ENCODE measurements around the gene TCERG1L.

Gene TCERG1L

GRCh38 chr10:131093795-131094366 is 217.6 kb downstream of the TCERG1L start:
- DNase-seq = no peak

GRCh38 chr10:131093346-131093745 is 218.2 kb downstream of the TCERG1L start:
- DNase-seq = no peak

- DNase-seq = no peak
Measured at GRCh38 chr10:131092876-131093275, 218.6 kb downstream of the TCERG1L start.

DNA sequence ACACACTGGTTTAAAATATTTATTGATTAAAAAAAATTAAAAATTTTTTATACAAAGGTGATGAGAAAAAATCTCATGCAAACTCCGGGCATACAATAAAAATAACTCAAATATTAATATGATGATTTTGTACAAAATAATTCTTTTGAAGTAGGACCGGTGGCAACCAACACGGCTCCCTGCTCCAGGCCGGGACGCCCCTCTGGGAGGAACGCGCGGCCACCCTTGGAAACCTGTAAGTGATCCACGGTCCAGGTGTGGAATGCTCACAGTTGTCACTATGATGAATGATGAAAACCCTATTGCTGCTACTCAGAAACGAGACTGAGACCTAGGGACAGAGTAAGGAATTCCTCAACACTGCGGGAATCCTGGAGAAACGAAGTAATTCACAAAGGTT is 219.1 kb downstream of the TCERG1L start:
- no peak for DNase-seq

DNA sequence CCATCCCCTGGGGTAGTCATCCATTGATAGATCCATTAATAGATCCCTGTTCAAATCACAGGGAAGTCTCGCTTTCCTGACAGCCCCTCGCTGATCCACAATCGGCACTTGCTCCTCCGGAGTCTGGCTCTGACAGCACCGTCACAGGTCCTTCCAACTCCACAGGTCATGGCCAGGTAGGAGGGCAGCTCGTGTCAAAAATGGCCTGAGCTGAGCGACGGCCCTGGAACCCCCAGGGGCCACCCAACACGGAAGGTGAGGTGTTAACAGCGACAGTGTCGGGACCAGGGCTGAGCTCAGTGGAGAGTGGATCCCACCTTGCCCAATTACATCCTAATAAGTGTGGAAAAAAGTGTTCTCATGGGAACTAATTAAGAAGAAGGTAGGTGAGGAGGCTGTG is 219.8 kb downstream of the TCERG1L start:
- no peak for DNase-seq

- no peak for DNase-seq
Measured at GRCh38 chr10:131090761-131091661, 220.5 kb downstream of the TCERG1L start.

DNA sequence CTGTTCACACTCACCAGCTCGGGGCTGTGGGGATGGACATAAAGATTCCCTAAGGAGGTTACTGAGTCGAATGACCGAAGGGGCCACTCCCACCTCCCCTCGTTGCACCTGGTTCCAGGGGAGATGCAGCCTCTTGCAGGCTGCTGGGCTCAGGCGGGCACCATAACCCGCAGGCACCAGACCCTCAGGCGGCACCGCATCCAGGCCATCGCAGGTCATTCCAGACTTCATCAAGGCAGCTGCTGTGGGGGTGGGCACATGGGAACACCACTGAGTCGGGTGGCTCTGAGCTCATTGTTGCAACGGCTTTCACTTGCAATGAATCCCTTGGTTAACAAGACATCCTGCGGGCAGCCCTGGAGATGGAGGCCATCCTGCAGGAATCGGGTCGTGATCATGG is 221.7 kb downstream of the TCERG1L start:
- no peak for DNase-seq

GRCh38 chr10:131089150-131089549 is 222.4 kb downstream of the TCERG1L start:
- no peak for DNase-seq

GRCh38 chr10:131088619-131089018 is 222.9 kb downstream of the TCERG1L start:
- no peak for DNase-seq

DNA sequence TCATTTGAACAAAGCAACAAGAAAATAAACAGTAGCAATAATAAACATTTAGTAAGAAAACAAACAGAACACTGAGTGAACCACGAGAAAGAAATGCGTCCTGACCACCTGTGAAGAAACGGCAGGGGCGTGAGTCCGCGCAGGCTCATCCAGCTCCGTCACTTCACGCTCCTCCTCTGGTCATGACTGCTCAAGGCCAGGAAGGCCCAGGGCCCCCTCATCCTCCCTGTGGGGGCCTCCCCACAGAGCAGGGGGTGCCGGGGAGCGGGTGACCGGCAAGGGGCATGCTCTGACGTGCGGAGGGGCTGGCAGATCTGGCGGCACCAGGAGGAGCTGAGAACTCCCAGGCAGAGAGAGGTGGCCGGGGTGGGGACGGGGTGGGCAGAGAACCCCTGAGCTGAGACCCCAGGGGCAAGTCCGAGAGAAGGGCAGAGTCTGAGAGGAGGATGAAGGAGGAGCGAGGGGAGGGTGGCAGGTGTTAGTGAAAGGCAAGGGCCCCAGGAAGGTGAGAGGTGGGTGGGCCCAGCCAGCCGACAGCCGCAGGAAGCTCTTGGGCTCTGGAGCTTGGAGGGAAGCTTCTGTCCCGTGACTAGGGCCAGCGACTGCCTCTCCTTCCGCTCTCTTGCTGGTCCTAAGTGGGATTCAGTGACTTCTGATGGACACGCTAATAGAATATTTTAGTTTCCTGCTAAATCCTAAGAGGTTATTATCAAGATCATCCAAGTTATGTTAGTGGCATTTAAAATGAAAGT is 223.9 kb downstream of the TCERG1L start:
- DNase-seq = no peak

DNA sequence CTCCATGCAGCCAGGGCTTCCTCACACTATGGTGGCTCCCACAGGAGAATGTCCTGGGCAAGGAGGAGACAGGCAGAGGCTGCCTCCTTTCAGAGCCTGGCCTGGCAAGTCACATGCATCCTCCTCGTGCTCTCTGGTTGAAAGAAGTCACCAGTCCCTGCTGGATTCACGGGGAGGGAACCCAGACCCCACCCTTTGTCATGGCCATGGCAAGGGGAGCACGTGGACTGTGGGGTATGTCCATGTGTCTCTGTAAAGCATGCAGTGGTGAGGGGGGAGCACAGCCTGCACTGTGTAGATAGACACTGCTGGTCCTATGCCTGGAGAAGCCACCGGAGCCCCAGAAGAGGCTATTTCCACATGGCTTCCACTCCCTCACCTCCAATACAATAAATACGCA is 225.0 kb downstream of the TCERG1L start:
- no peak for DNase-seq

DNA sequence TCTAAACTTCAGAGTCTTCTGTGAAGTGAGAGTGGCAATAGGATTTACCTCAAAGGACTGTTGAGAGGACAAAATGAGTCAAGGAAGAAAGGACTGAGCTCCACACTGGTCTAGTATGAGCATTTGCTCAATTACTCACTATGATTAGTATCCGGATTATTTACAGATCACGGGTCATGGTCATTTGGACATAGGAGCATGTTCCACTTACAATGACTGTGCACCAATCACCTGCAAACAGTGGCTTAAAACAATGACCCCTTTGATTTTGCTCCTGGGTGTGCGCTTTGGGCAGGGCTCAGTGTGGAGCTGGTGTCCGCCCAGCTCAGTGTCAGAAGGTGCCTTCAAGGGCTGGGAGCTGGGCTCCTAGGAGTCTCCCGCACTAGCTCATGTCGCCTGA is 225.4 kb downstream of the TCERG1L start:
- DNase-seq = no peak

- no peak for DNase-seq
Measured at GRCh38 chr10:131085091-131085860, 226.2 kb downstream of the TCERG1L start.

DNA sequence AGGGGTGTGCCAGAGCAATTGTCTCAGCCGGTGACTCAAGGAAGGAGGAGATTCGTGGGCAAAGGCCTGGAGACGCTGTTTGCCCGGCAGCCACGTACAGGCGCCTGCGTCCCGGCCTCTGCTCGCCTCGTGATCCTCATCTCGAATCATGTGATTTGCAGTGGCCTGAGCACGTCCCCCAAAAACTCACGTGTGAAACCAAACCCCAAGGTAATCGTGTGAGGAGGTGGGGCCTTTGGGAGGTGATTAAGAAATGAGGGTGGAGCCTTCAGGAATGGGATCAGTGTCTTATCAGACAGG is 226.8 kb downstream of the TCERG1L start:
- DNase-seq = no peak

DNA sequence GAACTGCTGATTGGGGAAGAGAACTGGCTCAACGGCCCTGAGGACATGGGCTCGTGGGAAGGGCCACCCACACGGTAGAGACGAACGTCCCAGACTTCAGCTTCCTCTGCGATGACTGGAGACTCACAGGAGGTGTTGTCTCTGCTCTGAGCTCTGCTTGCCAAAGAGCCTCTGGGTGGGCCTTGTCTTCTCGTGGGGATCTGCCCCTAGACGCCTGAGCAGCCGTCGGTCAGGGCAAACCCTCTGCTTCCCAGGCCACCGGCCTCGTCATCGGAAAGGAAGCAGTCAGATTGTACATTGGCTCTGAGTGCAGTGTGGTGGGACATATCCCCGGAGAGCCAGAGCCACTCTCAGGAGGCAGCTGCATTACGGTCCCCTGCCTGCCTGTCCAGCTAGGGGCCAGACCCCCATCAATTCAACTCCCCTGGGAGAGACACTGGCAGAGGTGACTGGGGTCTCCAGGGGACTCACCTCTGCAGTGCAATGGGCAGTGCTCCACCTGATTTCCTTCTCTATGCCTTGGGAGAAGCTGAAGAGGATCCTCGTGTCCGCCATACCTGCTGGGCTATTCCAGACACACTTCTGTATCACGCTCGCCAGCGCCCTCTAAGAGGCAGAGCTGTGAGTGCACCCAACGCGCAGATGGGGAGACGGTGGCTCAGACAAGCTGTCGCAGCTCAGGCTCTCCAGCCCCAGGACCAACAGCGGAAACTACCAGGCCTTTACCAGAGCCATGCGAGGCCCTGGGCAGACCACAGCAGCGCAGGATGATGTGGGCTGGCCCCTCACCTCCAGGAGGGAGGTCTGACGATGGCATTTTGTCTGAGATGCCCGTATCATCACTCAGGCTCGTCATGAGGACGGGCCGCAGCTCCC is 227.4 kb downstream of the TCERG1L start:
- no peak for DNase-seq

DNA sequence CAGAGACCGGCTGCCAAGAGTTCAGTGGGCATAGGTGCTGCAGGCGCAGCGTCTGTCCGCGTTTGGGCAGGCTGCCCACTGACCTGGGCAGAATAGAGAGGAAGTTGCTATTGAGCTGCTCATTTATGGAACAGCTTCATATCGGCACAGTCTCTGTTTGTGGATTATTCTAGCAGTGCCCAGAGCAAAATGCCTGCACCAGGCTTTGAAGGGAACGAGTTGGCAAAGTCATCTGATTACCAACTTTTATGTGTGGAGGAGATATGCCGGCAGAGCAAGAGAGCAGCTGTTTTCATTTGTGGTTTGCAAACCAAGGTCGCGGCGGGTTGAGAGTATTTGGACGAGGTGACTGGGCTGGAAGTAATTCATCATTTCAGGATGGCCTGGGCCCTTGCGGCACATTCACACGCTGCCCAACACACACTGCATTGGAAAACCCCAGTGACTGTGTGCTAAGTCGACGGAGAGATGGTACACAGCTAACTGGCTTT is 228.5 kb downstream of the TCERG1L start:
- no peak for DNase-seq

GRCh38 chr10:131082201-131082850 is 229.2 kb downstream of the TCERG1L start:
- DNase-seq = no peak

GRCh38 chr10:131081786-131082185 is 229.7 kb downstream of the TCERG1L start:
- DNase-seq = no peak

GRCh38 chr10:131081376-131081775 is 230.1 kb downstream of the TCERG1L start:
- DNase-seq = no peak

- no peak for DNase-seq
Measured at GRCh38 chr10:131080571-131080970, 230.9 kb downstream of the TCERG1L start.

DNA sequence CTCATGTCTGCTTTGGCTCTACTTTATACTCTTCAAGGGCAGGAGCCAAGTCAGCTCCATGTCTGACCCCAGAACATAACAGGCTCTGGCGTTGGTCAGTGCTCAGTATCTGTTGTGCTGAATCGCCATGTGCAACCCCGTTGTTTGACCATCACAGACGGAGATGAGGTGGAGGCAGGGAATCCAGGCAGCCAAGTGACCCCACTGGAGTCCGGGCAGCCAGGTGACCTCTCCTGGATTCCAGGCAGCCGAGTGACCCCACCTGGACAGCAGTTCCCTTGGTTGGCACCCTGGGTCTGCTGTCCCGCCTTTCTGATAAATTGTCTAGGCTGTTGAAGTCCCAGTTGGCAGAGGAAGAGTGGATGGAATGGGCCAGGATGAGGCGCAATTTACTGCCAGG is 232.2 kb downstream of the TCERG1L start:
- DNase-seq = no peak
